ENCODE measurements around the gene TBRG4.

DNA sequence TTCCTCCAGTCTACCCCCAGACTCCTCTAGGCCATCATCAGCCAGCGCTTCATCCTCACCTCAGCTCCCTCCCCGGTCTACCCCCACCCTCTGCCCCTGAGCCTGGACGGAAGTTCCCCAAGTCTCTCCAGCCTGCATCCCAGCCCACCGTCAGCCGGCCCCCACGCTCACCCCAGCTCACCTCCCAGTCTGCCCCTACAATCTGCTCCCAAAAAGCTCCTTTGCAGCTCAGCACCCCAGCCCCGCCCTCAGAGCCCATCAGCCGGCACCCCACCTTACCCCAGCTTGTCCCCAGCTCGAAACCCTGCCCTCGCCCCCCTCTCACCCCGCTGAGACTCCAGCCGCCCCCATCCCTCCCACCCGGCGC is 45.8 kb upstream of the TBRG4 start:
- TF ChIP-seq, protein P1, sequence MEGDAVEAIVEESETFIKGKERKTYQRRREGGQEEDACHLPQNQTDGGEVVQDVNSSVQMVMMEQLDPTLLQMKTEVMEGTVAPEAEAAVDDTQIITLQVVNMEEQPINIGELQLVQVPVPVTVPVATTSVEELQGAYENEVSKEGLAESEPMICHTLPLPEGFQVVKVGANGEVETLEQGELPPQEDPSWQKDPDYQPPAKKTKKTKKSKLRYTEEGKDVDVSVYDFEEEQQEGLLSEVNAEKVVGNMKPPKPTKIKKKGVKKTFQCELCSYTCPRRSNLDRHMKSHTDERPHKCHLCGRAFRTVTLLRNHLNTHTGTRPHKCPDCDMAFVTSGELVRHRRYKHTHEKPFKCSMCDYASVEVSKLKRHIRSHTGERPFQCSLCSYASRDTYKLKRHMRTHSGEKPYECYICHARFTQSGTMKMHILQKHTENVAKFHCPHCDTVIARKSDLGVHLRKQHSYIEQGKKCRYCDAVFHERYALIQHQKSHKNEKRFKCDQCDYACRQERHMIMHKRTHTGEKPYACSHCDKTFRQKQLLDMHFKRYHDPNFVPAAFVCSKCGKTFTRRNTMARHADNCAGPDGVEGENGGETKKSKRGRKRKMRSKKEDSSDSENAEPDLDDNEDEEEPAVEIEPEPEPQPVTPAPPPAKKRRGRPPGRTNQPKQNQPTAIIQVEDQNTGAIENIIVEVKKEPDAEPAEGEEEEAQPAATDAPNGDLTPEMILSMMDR (IDR thresholded peaks at IDR 0.05; ENCODE audit: extremely low read depth in 1 of 2, insufficient read depth in 1 of 2, low read depth in 1 of 2, low read length in 2 of 2), result no peak
- TF ChIP-seq POLR2A (IDR thresholded peaks at IDR 0.05; ENCODE audit: low read depth, low read length), result no peak
- TF ChIP-seq EZH2 (IDR thresholded peaks at IDR 0.05; ENCODE audit: borderline replicate concordance, low read depth, low read length, severe bottlenecking), result no peak
- no peak for TF ChIP-seq JUN (IDR thresholded peaks at IDR 0.05; ENCODE audit: borderline replicate concordance, insufficient read depth, insufficient read length, low read depth)
- TF ChIP-seq MYC (IDR thresholded peaks at IDR 0.05; ENCODE audit: low read depth, low read length), result no peak
- TF ChIP-seq, protein P2, sequence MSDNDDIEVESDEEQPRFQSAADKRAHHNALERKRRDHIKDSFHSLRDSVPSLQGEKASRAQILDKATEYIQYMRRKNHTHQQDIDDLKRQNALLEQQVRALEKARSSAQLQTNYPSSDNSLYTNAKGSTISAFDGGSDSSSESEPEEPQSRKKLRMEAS (IDR thresholded peaks at IDR 0.05; ENCODE audit: insufficient read depth, insufficient read length), result no peak
- no peak for TF ChIP-seq POLR2AphosphoS5 (IDR thresholded peaks at IDR 0.05; ENCODE audit: insufficient read depth, low read depth, low read length)
- TF ChIP-seq FOS (IDR thresholded peaks at IDR 0.05; ENCODE audit: borderline replicate concordance, insufficient read depth, low read length), result no peak
